Endothelial cell of umbilical vein (primary cell): ENCODE measurements around the gene CTNND2.

Experiments
- EZH2 ChIP-seq: IDR thresholded peaks from 2 replicates; pipeline ENCODE4 v1.6.1; 2012; ENCODE audit warnings: borderline replicate concordance, low read depth, mild to moderate bottlenecking, moderate library complexity, low read length, inconsistent platforms; ENCODE audit not compliant: severe bottlenecking
- GATA2 ChIP-seq: IDR thresholded peaks from 2 replicates; pipeline ENCODE4 v1.7.0; 2011; ENCODE audit warnings: low read depth, mild to moderate bottlenecking, moderate library complexity, mixed read lengths, low read length; ENCODE audit not compliant: insufficient read length, insufficient read depth
- JUN ChIP-seq: IDR thresholded peaks from 2 replicates; pipeline ENCODE4 v1.6.1; 2011; ENCODE audit warnings: borderline replicate concordance, low read depth; ENCODE audit not compliant: insufficient read length, insufficient read depth
- MYC ChIP-seq: IDR thresholded peaks from one replicate; pipeline ENCODE4 v1.6.1; 2011; ENCODE audit warnings: mild to moderate bottlenecking, low read depth, low read length
- POLR2A ChIP-seq: IDR thresholded peaks from 2 replicates; pipeline ENCODE4 v1.6.1; 2012; ENCODE audit warnings: low read depth, mild to moderate bottlenecking, control low read depth, low read length
- POLR2AphosphoS5 ChIP-seq: IDR thresholded peaks from 2 replicates; pipeline ENCODE4 v1.6.1; 2012; ENCODE audit warnings: low read depth, mild to moderate bottlenecking, control low read depth, low read length, moderate library complexity; ENCODE audit not compliant: insufficient read depth
- TF ChIP-seq, protein P1 (sequence below), 2 donors: IDR thresholded peaks; 1 replicate in 1 of 2; 2 replicates in 1 of 2; pipeline ENCODE4 v1.5.1; 2011; ENCODE audit warnings: low read length in 2 of 2, mild to moderate bottlenecking in 2 of 2, moderate library complexity in 2 of 2, control low read depth in 1 of 2, inconsistent platforms in 1 of 2, low read depth in 1 of 2; ENCODE audit not compliant: insufficient read depth in 1 of 2; ENCODE audit errors: extremely low read depth in 1 of 2
- TF ChIP-seq, protein P2 (sequence below): IDR thresholded peaks from 2 replicates; pipeline ENCODE4 v1.6.1; 2011; ENCODE audit not compliant: insufficient read depth, insufficient read length

DNA sequence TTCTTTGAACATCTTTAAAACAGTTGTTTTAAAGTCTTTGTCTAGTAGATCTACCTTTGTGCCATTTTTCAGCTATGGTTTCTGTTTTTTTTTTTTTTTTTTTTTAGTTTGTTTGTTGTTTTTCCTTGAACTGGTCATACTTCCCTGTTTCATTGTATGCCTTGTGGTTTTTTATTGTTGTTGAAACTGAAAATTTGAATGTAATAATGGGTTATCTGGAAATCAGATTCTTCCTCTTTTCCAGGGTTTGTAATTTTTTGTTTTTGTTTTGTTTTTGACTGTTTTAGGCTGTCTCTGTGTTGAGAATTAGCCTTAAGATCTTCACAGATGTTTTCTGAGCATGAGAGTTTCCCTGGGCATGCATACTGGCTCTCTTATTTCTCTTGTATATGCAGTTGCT is 873.6 kb downstream of the CTNND2 start:
- TF ChIP-seq EZH2 = no peak
- TF ChIP-seq, protein P1, sequence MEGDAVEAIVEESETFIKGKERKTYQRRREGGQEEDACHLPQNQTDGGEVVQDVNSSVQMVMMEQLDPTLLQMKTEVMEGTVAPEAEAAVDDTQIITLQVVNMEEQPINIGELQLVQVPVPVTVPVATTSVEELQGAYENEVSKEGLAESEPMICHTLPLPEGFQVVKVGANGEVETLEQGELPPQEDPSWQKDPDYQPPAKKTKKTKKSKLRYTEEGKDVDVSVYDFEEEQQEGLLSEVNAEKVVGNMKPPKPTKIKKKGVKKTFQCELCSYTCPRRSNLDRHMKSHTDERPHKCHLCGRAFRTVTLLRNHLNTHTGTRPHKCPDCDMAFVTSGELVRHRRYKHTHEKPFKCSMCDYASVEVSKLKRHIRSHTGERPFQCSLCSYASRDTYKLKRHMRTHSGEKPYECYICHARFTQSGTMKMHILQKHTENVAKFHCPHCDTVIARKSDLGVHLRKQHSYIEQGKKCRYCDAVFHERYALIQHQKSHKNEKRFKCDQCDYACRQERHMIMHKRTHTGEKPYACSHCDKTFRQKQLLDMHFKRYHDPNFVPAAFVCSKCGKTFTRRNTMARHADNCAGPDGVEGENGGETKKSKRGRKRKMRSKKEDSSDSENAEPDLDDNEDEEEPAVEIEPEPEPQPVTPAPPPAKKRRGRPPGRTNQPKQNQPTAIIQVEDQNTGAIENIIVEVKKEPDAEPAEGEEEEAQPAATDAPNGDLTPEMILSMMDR (IDR thresholded peaks at IDR 0.05; ENCODE audit: extremely low read depth in 1 of 2, insufficient read depth in 1 of 2, low read depth in 1 of 2, low read length in 2 of 2) = no peak
- no peak for TF ChIP-seq POLR2AphosphoS5
- no peak for TF ChIP-seq POLR2A
- TF ChIP-seq, protein P2, sequence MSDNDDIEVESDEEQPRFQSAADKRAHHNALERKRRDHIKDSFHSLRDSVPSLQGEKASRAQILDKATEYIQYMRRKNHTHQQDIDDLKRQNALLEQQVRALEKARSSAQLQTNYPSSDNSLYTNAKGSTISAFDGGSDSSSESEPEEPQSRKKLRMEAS = no peak
- TF ChIP-seq JUN = no peak
- TF ChIP-seq MYC = no peak
- TF ChIP-seq GATA2 = no peak
